GM19395 (cell line): Measurements from ENCODE around the gene USP35.
A peak's percentile ranks its signal among the peaks of the same experiment; 100 is the strongest.
"Not testable (repeated sequence)": the region's sequence is repeated elsewhere in the genome, so short reads cannot be mapped to it uniquely, and the experiment has no call there.

Source experiments
- ATAC-seq: cut with Tn5 transposase; IDR thresholded peaks from one replicate; pipeline ENCODE4 v1.9.1; 2021; ENCODE audit warnings: mild to moderate bottlenecking, moderate library complexity; ENCODE audit not compliant: unreplicated experiment

USP35 gene

DNA sequence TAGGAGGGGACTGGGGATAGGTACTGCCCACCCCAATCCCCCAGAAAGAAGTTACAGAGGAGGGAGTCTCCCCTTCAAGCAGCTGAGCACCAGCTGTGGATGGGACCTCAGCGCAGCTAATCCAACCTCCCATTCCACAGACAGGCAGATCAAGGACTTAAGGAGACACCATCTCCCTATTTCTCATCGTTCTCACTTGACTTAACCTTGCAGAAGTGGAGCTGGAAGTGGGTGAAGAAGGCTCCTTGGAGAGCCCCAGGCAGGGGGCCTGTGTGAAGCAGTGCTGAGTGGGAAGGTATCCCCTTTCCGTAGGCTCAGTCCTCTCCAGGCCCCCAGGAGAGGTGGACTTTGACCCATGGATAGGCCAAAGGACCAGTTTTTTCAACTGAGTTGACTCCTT, 27.3 kb downstream of the USP35 start:
- no peak for ATAC-seq

DNA sequence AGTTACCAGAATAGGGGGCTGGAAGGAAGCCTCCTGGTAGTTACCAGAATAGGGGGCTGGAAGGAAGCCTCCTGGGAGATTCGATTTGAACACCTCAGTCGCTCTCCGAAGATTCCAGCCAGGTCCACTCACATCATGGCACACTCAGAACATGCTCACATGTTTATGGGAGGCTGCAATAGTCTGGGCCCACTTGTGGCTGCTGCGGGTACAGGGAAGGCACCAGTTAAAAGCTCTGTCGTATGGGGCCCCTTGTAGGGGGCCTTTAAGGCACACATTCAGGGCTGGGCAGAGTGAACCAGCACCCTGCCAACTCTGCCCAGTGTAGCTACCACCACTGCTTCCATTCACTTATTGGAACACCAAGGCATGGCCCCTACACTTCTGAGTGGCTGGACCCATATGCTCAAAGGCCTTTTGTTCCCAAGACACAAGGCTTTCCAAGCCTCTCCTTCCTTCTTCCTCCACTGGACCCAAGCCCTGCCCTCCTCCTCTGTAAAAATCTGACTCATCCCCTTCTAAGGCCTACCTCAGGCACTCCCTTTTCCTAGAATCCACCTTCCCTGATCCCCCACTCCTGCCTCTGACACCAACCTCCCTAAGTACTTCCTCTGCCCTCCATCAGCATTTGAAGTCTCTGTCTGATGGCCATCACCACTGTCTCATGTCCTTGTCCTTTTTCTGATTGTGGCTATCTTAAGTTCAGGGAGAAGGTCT, 28.0 kb downstream of the USP35 start:
- ATAC-seq: no peak

DNA sequence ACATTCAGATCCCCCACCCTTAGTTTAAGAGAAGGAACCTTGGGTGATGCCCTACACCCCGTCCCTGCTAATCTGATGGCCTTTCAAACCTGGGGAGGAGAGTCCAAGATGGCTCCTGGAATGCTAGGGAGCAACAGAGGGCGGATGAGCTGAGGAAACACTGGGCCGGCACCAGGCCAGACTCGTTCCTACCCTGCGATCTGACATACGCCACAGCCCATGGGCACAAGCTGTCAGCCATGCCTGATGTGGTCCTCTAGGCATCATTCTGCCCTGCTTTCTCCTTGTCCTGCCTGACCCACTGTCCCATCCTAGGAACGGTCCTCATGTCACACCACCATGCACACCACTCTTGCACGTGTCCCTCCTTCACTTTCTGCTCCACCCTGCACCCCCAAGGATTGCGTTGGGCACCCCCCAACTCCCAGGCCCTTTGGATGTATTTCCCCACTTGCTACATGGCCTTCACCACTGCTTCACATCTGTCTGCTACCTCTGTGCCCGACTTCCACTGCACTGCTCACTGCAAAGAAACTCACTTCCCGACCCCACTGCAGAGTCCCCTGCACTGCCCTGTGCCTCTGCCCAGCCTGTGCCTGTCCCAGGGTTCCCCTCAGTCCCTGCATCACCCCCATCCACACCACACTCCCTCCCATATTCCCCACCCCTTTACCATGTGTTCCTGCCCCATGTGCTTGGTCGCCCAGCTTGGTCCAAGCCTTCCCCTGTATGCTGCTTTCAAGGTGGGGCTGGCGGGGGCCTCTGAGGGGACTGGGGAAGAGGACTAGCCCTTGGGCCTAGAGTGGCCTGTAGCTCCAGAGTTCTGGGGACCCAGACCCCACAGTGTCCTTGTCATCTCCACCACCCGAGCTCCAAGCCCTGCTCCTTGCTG, 29.2 kb downstream of the USP35 start:
- no peak for ATAC-seq

DNA sequence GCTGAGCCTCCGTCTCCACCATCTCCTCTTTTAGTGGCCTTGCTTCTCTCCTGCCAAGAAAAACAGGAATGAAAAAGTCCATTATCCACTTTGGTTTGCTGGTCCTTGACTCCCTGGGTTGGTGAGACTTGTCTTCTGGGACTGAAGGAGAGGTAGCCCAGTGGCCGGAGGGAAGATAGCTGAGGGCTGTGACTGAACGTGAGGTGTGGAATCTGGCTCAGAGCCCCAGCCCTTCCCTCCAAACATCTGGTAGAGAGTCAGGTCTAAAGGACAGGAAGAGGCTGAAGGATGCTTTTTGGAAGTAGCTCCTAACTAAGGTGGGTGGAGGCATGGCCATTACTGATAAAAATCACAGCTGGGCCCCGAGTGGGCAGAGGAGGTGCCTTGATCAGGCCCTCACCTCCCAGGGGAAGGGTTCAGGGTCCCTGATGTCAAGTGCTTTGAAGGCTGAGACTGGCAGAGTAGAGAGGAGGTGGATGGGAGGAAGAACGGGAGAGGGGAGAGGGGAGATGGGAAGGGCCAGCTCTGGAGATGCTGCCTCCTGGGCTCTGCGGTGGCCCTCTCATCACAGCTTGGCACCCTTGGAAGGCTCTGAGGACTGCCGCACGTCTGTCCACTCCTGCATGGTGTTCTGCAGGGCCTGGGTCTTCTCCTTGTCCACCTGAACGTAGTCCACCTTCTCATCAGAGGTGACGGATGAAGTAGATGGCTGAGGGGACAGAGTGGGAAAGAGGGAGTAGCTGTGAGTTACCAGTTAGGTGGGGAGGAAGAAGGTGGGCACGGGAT, 30.2 kb downstream of the USP35 start:
- ATAC-seq: no peak

DNA sequence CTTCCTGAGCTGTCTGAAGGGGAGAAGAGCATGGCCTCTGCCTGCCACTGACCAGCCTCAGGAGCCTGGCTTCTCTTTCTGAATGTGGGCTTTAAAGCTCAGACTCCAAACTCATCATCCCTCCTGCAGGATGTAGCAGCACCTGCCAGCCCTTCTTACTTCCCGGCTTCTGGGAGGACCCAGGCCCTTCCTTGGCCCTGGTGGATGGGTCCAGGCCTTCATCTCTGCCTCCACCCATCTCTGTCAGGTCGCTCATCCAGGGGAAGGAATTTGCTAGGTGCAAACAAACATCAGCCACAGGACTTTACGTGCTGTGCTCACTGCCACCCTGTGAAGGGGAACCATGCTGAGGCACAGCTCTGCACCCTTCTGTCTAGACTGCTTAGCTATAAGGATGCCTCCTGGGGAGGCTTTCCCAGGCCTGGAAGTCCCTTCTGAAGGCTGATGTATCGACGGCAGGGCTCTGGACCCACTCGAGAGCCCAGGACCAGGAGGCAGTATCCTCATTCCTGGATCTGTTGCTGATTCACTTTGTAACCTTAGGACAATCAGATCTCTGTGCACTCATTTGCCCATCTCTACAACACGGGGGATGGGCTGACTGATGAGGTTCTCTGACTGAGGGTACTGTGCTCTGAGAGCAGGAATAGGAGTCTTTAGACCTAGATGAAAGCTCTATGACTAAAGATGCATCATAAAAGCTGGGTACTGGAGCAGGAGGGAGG, 30.9 kb downstream of the USP35 start:
- ATAC-seq: no peak

DNA sequence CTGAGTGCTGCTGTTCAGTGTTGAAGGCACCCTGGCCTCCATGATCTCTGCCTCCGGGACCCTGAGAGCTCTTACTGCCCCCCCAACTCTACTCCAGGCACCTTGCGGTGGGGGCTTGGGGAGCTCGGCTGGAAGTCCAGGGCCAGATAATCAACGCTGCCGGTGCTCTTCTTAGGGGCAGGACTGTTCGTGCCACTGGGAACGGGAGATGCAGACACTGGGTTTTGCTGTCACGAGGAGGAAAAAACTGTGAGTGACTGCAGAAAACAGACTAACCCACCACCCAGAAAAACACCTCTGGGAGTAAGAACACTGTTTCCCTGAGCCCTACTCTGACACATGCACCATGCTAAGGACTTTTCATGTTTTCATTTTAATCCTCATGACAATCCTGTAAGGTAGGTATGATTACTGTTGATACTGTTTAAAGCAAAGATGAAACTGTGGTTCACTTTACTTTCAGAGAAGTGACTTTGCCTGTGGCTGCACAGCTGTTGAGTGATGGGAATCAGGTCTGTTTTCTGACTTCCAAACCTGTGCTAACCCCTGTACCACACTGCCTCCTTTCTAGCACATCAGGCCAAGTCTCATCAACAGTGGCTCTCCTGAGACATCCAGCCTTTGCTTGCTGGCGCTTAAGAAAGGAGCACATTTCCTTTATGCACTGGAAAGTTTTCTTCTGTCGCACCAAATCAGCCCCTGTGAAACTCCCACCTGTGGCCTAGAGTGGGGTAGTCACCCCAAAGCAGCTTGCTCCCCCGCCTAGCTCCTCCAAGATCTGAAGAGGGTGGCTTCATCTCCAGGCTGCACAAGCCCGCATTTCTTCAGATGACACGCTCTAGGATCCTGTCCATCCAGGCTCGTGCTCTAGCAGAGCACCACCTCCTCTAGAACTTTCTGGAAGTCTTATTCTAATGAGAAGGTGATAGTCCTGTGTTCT, 31.8 kb downstream of the USP35 start:
- ATAC-seq: no peak

DNA sequence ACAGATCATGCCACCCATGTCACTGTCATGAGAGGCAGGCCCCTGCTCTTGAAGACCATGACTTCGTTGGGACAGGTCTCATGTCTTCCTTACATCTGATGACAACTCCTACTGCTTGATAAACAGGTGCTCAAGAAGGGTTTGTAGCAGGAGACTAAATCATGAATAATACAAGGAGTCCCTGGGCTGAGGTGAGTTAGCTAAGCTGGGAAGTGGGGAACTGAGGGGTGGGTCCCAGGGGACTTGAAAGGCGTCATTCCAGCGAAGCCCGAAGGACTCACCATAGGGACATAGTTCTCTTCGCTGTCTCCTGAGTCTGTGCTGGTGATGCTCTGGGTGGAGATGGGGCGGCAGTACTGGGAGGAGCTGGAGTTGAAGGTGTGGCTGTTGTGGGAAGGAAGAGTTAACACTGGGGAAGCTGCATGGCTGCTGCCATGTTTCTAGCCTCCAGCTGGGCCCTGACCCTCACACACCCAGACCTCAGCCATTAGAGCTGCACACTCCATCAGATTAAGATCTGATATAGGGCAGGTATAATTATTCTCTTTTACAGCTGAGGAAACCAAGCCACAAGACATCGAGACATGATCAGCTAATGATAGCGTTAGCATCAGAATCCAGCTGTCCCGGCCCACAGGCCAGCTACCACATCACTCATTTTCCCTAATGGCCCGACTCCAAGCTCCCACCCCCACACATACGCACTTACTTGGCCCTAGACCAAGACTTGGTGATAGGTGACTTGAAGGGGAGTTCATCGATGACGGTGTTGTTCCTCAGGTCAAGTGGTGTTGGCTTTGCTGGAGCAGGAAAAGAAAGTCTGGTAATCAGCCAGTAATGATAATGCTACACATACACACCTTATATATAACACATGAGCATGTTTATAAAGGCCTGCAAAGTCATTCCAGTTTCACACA, 32.9 kb downstream of the USP35 start:
- no peak for ATAC-seq

DNA sequence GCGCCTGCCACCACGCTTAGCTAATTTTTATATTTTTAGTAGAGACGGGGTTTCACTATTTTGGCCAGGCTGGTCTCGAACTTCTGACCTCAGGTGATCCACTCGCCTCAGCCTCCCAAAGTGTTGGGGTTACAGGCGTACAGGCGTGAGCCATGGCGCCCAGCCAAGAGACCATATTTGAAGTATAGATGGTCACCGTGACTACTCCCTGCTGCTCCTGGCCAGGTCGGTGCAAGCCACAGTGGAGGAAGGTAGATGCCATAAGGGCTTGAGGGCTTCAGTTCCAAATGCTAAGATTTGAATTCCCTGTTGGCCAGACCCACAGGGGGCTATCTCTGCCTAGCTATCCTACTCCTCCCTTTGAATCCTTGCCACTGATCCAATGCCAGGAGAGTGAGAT, 34.0 kb downstream of the USP35 start:
- ATAC-seq: not testable (repeated sequence)

DNA sequence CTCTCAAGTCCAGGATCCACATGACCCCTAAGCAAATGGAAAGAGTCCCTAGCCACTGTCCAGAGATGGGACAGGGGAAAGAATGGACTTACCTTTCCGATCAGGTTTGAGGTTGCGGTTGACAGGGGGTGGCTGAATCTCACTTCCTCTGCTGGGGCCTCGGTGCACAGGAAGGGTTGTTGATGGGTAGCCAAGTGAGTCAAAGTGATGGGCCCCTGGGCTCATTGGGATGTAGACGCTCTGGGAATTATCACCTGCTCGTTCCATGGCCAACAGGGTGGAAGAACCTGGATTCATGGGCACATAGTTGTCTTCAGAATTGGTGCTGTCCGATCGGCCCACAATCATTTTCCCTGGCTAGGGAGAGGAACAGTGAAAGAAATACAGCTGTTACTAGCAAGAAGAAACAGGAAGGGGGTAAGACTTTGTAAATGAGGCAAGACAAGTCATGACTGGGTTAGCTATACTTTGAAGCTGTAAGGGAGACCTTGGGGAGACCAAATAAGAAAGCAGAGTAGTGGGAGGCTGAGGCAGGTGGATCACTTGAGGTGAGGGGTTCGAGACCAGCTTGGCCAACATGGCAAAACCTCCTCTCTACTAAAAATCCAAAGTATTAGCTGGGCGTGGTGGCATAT, 34.7 kb downstream of the USP35 start:
- peak; percentile 88 for ATAC-seq

DNA sequence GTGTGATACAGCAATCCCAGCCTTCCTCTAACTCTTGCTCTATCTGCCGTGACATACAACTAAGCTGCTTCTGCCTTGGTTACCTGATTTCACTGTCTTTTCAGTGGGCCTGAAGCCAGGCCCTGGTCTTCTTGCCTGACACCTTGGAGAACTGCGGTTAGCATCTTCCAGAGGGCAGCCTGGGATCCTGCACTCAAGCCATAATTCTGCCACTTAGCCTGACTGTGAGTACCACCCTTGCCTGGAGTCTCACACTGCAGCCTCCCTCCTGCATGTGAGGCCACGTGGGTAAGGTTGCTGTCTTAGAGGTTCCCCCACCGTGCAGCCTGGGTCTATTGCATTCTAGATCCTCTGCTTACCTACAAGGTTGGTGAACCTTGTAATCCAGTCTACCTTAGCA, 35.8 kb downstream of the USP35 start:
- no peak for ATAC-seq

DNA sequence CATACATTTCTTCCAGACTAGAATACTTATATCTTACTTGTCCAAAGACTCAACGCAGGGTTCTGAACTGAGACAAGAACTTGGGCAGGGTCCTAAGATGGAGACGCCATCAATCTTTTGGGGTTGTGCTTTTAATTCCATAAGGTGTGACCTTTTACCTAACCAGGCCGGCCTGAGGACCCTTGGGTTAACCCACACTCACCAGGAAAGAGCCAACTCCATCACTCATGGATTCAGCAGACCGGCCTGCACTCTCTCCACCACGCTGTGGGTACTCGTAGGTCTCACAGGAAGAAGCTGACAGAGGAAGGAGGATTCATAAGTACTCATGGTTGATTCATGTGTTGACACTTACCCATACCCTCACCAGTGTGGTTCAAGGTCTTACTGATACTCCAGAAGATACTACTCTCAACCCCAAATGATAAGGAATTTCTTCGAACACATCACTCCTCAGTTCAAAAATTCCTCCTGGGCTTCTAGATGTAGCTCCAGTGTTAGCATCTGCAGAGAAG, 36.2 kb downstream of the USP35 start:
- no peak for ATAC-seq

DNA sequence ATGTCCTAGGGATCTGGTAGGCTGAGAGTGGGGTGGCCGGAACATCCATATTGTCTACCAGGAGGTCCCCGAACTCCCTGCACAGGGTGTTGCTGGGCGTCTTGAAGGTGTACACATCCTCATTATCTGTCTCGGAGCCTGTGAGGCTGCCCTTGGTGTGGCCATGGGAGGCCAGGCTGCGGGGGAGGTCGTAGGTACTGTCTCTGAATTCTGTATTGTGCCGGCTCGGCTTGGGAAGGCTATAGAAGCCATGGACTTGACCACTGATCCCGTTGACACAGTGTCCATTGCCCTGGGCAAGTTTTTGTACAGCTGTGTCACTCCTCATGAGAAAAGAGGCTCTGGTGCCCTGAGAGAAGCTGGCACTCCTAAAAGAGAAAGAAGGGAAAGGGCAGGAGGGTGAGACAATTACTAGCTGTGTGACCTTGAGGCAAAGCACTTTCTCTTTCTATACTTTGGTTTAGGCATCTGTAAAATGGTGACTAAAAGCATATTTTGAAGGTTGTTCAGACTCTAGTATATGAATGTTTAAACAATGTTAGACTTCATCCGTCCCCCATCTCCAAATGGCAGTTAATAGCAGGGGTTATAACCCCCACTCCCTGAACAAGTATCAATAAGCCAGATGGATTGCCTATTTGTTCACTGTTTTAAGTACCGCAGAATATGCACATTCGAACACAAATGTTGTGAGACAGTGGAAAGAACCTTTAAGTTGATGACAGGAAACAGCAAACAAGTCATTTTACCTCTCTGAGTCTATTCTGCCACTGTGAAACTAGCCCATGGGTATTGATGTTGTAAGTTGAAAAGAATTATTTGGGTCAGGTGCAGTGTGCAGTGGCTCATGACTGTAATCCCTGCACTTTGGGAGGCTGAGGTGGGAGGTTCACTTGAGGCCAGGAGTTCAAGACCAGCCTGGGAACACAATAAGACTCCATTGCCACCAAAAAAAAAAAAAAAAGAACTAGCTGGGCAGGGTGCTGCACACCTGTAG, 38.3 kb downstream of the USP35 start:
- no peak for ATAC-seq

DNA sequence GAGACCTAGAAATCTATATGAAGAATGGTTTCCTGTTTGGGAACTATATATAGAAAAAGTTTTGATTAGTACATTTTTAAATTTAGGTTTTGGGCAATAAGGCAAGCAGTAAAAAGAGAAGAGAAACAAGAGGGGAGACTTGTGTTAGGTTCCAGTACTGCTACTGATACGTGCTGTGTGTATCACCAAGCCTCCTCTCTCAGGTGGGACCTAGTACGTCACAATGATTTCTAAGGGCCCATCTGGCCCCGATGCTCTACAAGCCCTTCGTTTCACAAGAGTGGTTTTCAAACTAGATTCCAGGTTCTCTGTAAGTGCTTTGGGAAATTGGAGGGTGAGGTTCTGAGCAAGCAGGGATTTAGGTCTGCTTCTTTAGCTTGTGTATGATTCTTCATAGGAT, 39.2 kb downstream of the USP35 start:
- ATAC-seq: peak; percentile 49

DNA sequence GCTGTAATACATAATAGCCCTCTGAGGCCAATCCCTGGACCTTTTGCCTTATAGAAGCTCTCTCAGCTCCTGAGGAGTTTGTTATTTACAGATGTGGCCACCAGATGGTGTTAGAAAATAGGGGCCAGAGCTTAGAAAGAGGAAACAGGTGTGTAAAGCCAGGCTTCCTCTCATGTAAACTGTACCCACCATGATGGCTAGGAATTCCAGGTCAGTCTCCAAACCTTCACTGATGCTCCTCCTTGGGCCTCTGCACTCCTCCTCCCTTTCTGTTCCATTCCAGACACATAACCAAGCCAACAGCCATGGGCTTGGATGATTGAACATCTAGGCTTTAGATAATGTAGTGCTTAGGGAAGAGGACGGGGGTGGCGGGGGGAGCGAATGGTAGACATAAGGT, 39.7 kb downstream of the USP35 start:
- peak; percentile 51 for ATAC-seq

DNA sequence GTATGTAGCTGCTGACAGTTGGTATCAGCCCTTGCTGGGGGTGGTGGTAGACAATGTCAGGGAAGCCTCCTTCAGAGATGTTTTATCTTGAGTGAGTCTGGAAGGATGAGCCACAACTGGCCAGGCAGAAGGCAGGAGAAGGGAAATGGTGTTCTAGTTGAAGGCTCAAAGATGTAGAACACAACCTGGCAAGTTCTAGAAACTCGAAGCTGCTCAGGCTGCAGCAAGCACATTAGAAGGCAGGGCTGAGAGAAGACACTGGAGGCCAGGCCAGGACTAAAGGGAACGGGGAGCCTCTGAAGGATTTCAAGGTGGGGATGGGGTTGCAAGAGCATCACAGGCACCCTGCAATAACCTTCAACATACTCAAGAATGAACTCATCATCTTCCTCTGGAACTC, 40.4 kb downstream of the USP35 start:
- no peak for ATAC-seq

DNA sequence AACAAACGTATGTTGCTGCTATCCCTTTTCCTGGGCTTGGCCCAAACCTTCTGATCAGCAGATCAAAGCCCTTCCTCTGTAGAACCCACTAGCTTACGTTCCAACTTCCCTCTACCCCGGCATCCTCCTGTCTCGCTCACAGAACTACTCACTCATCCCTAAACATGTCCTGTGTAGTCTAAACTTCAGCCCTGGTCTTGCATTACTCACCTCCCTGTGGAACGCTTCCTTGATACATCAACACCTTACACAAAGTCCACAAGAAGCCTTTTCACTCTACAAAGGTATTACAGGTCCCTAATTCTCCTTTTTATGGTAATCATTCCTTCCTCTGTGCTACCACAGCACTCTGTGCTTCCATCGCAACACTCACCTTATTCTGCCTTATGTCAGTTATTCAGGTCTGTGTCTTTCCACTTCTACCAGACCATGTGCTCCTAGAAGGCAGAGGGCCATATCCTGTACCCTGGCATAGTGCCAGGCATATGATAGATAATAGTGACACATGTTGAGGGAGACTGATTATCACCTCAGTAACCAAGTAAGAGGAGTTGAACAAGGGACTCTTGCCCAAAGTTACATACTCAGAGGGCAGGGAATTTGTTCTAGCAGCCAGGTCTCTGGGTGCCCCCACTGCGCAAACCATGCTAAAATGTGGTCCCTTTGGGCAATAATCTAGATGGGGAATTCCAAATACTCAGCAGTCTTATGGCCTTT, 41.6 kb downstream of the USP35 start:
- no peak for ATAC-seq
